Measurements from ENCODE around the gene SPRR1B. TPM values are rescaled to one million over a fixed set of nuclear protein-coding genes. Genes with fewer than 3 reads are reported as not detected.

The SPRR1B gene
- total RNA-seq, 2 donors from 2014 or later: not detected

GRCh38 chr1:152995842-152996241, 35.2 kb upstream of the SPRR1B start:
- H3K9ac ChIP-seq (ENCODE audit: extremely low read depth, low read length, poor library complexity, severe bottlenecking): no peak overlapping the region
- no CpG with 5 or more reads among the region's 1 CpG for WGBS, 2 experiments (ENCODE audit: insufficient coverage in 1 of 2, insufficient read length in 1 of 2)
- no peak overlapping the region for H3K27ac ChIP-seq (ENCODE audit: low read depth, low read length)
- DNase-seq: no peak
- no peak overlapping the region for H3K4me3 ChIP-seq (ENCODE audit: low read length)
- Mint-ChIP-seq H3K4me1 (peaks cover 17% of the 10 kb centered on the region), H3K27ac (no peak overlapping the region), H3K9me3 (peaks cover 29% of the 10 kb centered on the region), H3K4me3 (no peak overlapping the region), H3K36me3 (ENCODE audit: low read depth) (no peaks in the 10 kb centered on the region), H3K27me3 (ENCODE audit: insufficient read depth) (peaks cover 3% of the 10 kb centered on the region)
- H3K27me3 ChIP-seq (ENCODE audit: control insufficient read depth, insufficient read depth, low read length, poor library complexity, severe bottlenecking): no peaks in the 10 kb centered on the region
- no peaks in the 10 kb centered on the region for H3K4me1 ChIP-seq (ENCODE audit: control insufficient read depth, insufficient read depth, low read length)
- peaks cover 33% of the 10 kb centered on the region for H3K9me3 ChIP-seq (ENCODE audit: control insufficient read depth, low read length)
- TF ChIP-seq, protein P1, sequence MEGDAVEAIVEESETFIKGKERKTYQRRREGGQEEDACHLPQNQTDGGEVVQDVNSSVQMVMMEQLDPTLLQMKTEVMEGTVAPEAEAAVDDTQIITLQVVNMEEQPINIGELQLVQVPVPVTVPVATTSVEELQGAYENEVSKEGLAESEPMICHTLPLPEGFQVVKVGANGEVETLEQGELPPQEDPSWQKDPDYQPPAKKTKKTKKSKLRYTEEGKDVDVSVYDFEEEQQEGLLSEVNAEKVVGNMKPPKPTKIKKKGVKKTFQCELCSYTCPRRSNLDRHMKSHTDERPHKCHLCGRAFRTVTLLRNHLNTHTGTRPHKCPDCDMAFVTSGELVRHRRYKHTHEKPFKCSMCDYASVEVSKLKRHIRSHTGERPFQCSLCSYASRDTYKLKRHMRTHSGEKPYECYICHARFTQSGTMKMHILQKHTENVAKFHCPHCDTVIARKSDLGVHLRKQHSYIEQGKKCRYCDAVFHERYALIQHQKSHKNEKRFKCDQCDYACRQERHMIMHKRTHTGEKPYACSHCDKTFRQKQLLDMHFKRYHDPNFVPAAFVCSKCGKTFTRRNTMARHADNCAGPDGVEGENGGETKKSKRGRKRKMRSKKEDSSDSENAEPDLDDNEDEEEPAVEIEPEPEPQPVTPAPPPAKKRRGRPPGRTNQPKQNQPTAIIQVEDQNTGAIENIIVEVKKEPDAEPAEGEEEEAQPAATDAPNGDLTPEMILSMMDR (conservative IDR thresholded peaks at IDR 0.05): no peak
- H3K36me3 ChIP-seq (ENCODE audit: control insufficient read depth, insufficient read depth, low read length): no peaks in the 10 kb centered on the region

- peaks cover 18% of the 10 kb centered on the region for H3K4me1 Mint-ChIP-seq
- peaks cover 36% of the 10 kb centered on the region for H3K9me3 Mint-ChIP-seq
- peak overlapping the region; percentile 15 for H3K27ac Mint-ChIP-seq
- TF ChIP-seq, protein P1 (conservative IDR thresholded peaks at IDR 0.05): no peak
- H3K4me3 Mint-ChIP-seq: no peak overlapping the region
- peaks cover 3% of the 10 kb centered on the region for H3K27me3 Mint-ChIP-seq (ENCODE audit: insufficient read depth)
- H3K27ac ChIP-seq (ENCODE audit: low read depth, low read length): no peak overlapping the region
- H3K9me3 ChIP-seq (ENCODE audit: control insufficient read depth, low read length): peaks cover 28% of the 10 kb centered on the region
- no peak overlapping the region for H3K9ac ChIP-seq (ENCODE audit: extremely low read depth, low read length, poor library complexity, severe bottlenecking)
- 53 to 58% methylated on average over 4 to 5 of the region's 5 CpGs for WGBS, 2 experiments (ENCODE audit: insufficient coverage in 1 of 2, insufficient read length in 1 of 2)
- H3K36me3 Mint-ChIP-seq (ENCODE audit: low read depth): no peaks in the 10 kb centered on the region
- H3K4me3 ChIP-seq (ENCODE audit: low read length): no peak overlapping the region
- H3K4me1 ChIP-seq (ENCODE audit: control insufficient read depth, insufficient read depth, low read length): no peaks in the 10 kb centered on the region
- no peak for DNase-seq
- no peaks in the 10 kb centered on the region for H3K36me3 ChIP-seq (ENCODE audit: control insufficient read depth, insufficient read depth, low read length)
- H3K27me3 ChIP-seq (ENCODE audit: control insufficient read depth, insufficient read depth, low read length, poor library complexity, severe bottlenecking): no peaks in the 10 kb centered on the region
Observed at GRCh38 chr1:152996633-152997400, 34.2 kb upstream of the SPRR1B start.

- Histone ChIP-seq H3K9me3 (ENCODE audit: control insufficient read depth, low read length) (peaks cover 28% of the 10 kb centered on the region), H3K27ac (ENCODE audit: low read depth, low read length) (no peak overlapping the region), H3K9ac (ENCODE audit: extremely low read depth, low read length, poor library complexity, severe bottlenecking) (no peak overlapping the region), H3K4me3 (ENCODE audit: low read length) (no peak overlapping the region), H3K36me3 (ENCODE audit: control insufficient read depth, insufficient read depth, low read length) (no peaks in the 10 kb centered on the region), H3K27me3 (ENCODE audit: control insufficient read depth, insufficient read depth, low read length, poor library complexity, severe bottlenecking) (no peaks in the 10 kb centered on the region), H3K4me1 (ENCODE audit: control insufficient read depth, insufficient read depth, low read length) (no peaks in the 10 kb centered on the region)
- Mint-ChIP-seq H3K4me3 (no peak overlapping the region), H3K9me3 (peaks cover 36% of the 10 kb centered on the region), H3K27ac (no peak overlapping the region), H3K36me3 (ENCODE audit: low read depth) (no peaks in the 10 kb centered on the region), H3K4me1 (peaks cover 18% of the 10 kb centered on the region), H3K27me3 (ENCODE audit: insufficient read depth) (peaks cover 3% of the 10 kb centered on the region)
- no peak for DNase-seq
- 58 to 64% methylated on average over 7 of the region's 7 CpGs for WGBS, 2 experiments (ENCODE audit: insufficient coverage in 1 of 2, insufficient read length in 1 of 2)
- TF ChIP-seq, protein P1 (conservative IDR thresholded peaks at IDR 0.05): no peak
Observed at GRCh38 chr1:152997901-152998300, 33.1 kb upstream of the SPRR1B start.

Measured in endodermal cell (in vitro differentiated cells).